Measurements from ENCODE around the gene ITGBL1. TPM values are rescaled to one million over a fixed set of nuclear protein-coding genes. Genes with fewer than 3 reads are reported as not detected.

Gene ITGBL1
- total RNA-seq, 6 experiments from 2014 or later = 92.4 to 114 (median 105) TPM

- TF ChIP-seq, protein P1, sequence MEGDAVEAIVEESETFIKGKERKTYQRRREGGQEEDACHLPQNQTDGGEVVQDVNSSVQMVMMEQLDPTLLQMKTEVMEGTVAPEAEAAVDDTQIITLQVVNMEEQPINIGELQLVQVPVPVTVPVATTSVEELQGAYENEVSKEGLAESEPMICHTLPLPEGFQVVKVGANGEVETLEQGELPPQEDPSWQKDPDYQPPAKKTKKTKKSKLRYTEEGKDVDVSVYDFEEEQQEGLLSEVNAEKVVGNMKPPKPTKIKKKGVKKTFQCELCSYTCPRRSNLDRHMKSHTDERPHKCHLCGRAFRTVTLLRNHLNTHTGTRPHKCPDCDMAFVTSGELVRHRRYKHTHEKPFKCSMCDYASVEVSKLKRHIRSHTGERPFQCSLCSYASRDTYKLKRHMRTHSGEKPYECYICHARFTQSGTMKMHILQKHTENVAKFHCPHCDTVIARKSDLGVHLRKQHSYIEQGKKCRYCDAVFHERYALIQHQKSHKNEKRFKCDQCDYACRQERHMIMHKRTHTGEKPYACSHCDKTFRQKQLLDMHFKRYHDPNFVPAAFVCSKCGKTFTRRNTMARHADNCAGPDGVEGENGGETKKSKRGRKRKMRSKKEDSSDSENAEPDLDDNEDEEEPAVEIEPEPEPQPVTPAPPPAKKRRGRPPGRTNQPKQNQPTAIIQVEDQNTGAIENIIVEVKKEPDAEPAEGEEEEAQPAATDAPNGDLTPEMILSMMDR (IDR thresholded peaks at IDR 0.05) = no peak
- Mint-ChIP-seq H3K36me3 (ENCODE audit: low read depth) (peaks cover 12% of the 10 kb centered on the region), H3K27me3 (ENCODE audit: insufficient read depth) (no peaks in the 10 kb centered on the region), H3K27ac (no peak overlapping the region), H3K4me3 (no peak overlapping the region), H3K4me1 (ENCODE audit: low read depth) (peaks cover 24% of the 10 kb centered on the region), H3K9me3 (no peaks in the 10 kb centered on the region)
- DNase-seq = no peak
Observed at GRCh38 chr13:101631395-101631794, 178.9 kb downstream of the ITGBL1 start.

- Mint-ChIP-seq H3K4me1 (ENCODE audit: low read depth) (peaks cover 17% of the 10 kb centered on the region), H3K27ac (no peak overlapping the region), H3K27me3 (ENCODE audit: insufficient read depth) (no peaks in the 10 kb centered on the region), H3K9me3 (no peaks in the 10 kb centered on the region), H3K4me3 (no peak overlapping the region), H3K36me3 (ENCODE audit: low read depth) (peaks cover 18% of the 10 kb centered on the region)
- no peak for DNase-seq
- TF ChIP-seq, protein P1 (IDR thresholded peaks at IDR 0.05) = no peak
Observed at GRCh38 chr13:101634142-101634541, 181.7 kb downstream of the ITGBL1 start.

DNA sequence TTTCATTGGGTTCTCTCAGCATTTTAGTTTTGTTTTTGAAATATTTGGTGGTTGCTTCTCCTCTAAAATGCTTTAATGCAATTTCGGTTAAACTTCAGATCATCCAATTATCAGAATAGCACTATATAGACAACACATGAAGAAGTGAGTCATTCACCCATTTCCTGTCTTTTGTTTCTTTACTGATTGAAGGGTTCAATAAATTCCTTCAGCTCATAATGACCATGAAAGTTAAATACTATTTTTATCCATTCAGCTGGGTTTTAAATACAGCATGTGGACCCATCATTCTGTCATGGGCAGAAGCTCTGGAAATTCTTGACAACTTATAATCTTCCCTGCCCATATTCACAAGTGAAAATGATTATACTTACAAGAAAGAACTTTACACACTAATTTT is 187.2 kb downstream of the ITGBL1 start:
- Mint-ChIP-seq H3K4me1 (ENCODE audit: low read depth) (peaks cover 44% of the 10 kb centered on the region), H3K9me3 (no peaks in the 10 kb centered on the region), H3K27ac (peak overlapping the region; percentile 73), H3K36me3 (ENCODE audit: low read depth) (peaks cover 6% of the 10 kb centered on the region), H3K4me3 (peak overlapping the region; percentile 60; the same call in 1 of the 2 replicates), H3K27me3 (ENCODE audit: insufficient read depth) (no peaks in the 10 kb centered on the region)
- TF ChIP-seq, protein P1 (IDR thresholded peaks at IDR 0.05) = no peak
- DNase-seq = no peak

- Mint-ChIP-seq H3K4me3 (peak overlapping the region; percentile 60), H3K4me1 (ENCODE audit: low read depth) (peaks cover 49% of the 10 kb centered on the region), H3K36me3 (ENCODE audit: low read depth) (peaks cover 6% of the 10 kb centered on the region), H3K9me3 (no peaks in the 10 kb centered on the region), H3K27me3 (ENCODE audit: insufficient read depth) (peaks cover 5% of the 10 kb centered on the region; the same call in 1 of the 2 replicates), H3K27ac (peak overlapping the region; percentile 73)
- TF ChIP-seq, protein P1 (IDR thresholded peaks at IDR 0.05) = no peak
- DNase-seq = peak; percentile 90
Observed at GRCh38 chr13:101640788-101641400, 188.4 kb downstream of the ITGBL1 start.

- DNase-seq = no peak
- no peak overlapping the region for H3K27ac Mint-ChIP-seq
Observed at GRCh38 chr13:101645871-101646270, 193.4 kb downstream of the ITGBL1 start.

More at GRCh38 chr13:101645871-101646270, 193.4 kb downstream of the ITGBL1 start:
- H3K36me3 Mint-ChIP-seq (ENCODE audit: low read depth) = peaks cover 4% of the 10 kb centered on the region
- TF ChIP-seq, protein P1 (IDR thresholded peaks at IDR 0.05) = no peak
- no peaks in the 10 kb centered on the region for H3K9me3 Mint-ChIP-seq
- peaks cover 5% of the 10 kb centered on the region; the same call in 1 of the 2 replicates for H3K27me3 Mint-ChIP-seq (ENCODE audit: insufficient read depth)
- no peak overlapping the region for H3K4me3 Mint-ChIP-seq
- H3K4me1 Mint-ChIP-seq (ENCODE audit: low read depth) = peaks cover 47% of the 10 kb centered on the region
